ENCODE measurements around the gene EMX2. TPM values are rescaled to one million over a fixed set of nuclear protein-coding genes. Genes with fewer than 3 reads are reported as not detected.

Gene EMX2
- total RNA-seq, 1 donor from 2014 or later = 22.7 TPM

GRCh38 chr10:117549100-117549585 is 6.6 kb downstream of the EMX2 start:
- Histone ChIP-seq H3K27ac (no peak overlapping the region), H3K4me3 (no peak overlapping the region), H3K27me3 (peaks cover 100% of the 10 kb centered on the region), H2AFZ (replicated peaks) (no peak overlapping the region), H3K4me2 (peak overlapping the region; percentile 95), H4K20me1 (ENCODE audit: low read depth) (peaks cover 80% of the 10 kb centered on the region), H3K36me3 (no peaks in the 10 kb centered on the region), H3K79me2 (ENCODE audit: low read depth) (peaks cover 52% of the 10 kb centered on the region), H3K9me3 (ENCODE audit: low read depth) (no peaks in the 10 kb centered on the region), H3K9ac (no peak overlapping the region), H3K4me1 (peaks cover 87% of the 10 kb centered on the region), H3F3A (ENCODE audit: low read depth) (peaks cover 69% of the 10 kb centered on the region)
- no peaks in the 10 kb centered on the region for H3K9me3 Mint-ChIP-seq
- TF ChIP-seq EZH2phosphoT487 (IDR thresholded peaks at IDR 0.05) (no peak), EZH2 (IDR thresholded peaks at IDR 0.05) (no peak)
- TF ChIP-seq, protein P1, sequence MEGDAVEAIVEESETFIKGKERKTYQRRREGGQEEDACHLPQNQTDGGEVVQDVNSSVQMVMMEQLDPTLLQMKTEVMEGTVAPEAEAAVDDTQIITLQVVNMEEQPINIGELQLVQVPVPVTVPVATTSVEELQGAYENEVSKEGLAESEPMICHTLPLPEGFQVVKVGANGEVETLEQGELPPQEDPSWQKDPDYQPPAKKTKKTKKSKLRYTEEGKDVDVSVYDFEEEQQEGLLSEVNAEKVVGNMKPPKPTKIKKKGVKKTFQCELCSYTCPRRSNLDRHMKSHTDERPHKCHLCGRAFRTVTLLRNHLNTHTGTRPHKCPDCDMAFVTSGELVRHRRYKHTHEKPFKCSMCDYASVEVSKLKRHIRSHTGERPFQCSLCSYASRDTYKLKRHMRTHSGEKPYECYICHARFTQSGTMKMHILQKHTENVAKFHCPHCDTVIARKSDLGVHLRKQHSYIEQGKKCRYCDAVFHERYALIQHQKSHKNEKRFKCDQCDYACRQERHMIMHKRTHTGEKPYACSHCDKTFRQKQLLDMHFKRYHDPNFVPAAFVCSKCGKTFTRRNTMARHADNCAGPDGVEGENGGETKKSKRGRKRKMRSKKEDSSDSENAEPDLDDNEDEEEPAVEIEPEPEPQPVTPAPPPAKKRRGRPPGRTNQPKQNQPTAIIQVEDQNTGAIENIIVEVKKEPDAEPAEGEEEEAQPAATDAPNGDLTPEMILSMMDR (IDR thresholded peaks at IDR 0.05) = no peak
- peaks cover 88% of the 10 kb centered on the region for H3K27me3 Mint-ChIP-seq (ENCODE audit: insufficient read depth, low read depth)
- peak overlapping the region; percentile 68 for H3K4me3 Mint-ChIP-seq
- H3K27ac Mint-ChIP-seq = no peak overlapping the region
- H3K4me1 Mint-ChIP-seq = peaks cover 66% of the 10 kb centered on the region
- no peak for DNase-seq (ENCODE audit: low spot score)
- H3K36me3 Mint-ChIP-seq = peaks cover 14% of the 10 kb centered on the region

DNA sequence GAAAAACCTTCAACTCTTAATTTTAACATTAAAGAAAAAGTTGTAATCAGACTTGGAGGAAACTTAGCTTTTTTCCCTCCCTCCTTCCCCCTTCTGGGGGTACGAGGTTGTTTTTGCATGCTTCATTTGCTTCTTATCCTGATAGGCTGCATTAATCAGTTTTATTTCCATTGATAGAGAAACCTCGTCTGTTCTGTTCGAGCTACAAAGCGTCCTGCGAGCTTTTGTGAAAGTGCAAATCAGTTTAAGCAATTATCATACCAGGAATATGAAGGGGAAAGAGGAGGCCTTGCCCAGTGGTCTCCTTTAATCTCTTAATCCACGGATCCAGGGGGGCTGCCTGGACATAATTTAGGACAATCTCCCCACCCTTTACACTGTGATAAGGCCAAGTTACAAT is 7.5 kb downstream of the EMX2 start:
- Mint-ChIP-seq H3K27ac (no peak overlapping the region), H3K27me3 (ENCODE audit: insufficient read depth, low read depth) (peaks cover 81% of the 10 kb centered on the region), H3K9me3 (no peaks in the 10 kb centered on the region), H3K4me3 (peak overlapping the region; percentile 68), H3K36me3 (peaks cover 11% of the 10 kb centered on the region), H3K4me1 (peaks cover 69% of the 10 kb centered on the region)
- no peak overlapping the region for H3K9ac ChIP-seq
- H3K4me3 ChIP-seq = peak overlapping the region; percentile 45
- H3K9me3 ChIP-seq (ENCODE audit: low read depth) = no peaks in the 10 kb centered on the region
- DNase-seq (ENCODE audit: low spot score) = peak; percentile 60
- H3K27ac ChIP-seq = no peak overlapping the region
- peaks cover 43% of the 10 kb centered on the region for H3K79me2 ChIP-seq (ENCODE audit: low read depth)
- peaks cover 88% of the 10 kb centered on the region for H3K4me1 ChIP-seq
- peak overlapping the region; percentile 95 for H3K4me2 ChIP-seq
- H4K20me1 ChIP-seq (ENCODE audit: low read depth) = peaks cover 79% of the 10 kb centered on the region
- peaks cover 100% of the 10 kb centered on the region for H3K27me3 ChIP-seq
- TF ChIP-seq, protein P1 (IDR thresholded peaks at IDR 0.05) = no peak
- TF ChIP-seq EZH2 (IDR thresholded peaks at IDR 0.05) = no peak
- no peak for TF ChIP-seq EZH2phosphoT487 (IDR thresholded peaks at IDR 0.05)
- H3K36me3 ChIP-seq = no peaks in the 10 kb centered on the region
- peaks cover 67% of the 10 kb centered on the region for H3F3A ChIP-seq (ENCODE audit: low read depth)
- no peak overlapping the region for H2AFZ ChIP-seq (replicated peaks)

GRCh38 chr10:117550599-117551329 is 8.2 kb downstream of the EMX2 start:
- peaks cover 36% of the 10 kb centered on the region for H3K79me2 ChIP-seq (ENCODE audit: low read depth)
- H3K4me2 ChIP-seq = peak overlapping the region; percentile 95
- peak overlapping the region; percentile 45 for H3K4me3 ChIP-seq
- Mint-ChIP-seq H3K27me3 (ENCODE audit: insufficient read depth, low read depth) (peaks cover 81% of the 10 kb centered on the region), H3K36me3 (peaks cover 11% of the 10 kb centered on the region), H3K27ac (no peak overlapping the region), H3K9me3 (no peaks in the 10 kb centered on the region), H3K4me1 (peaks cover 70% of the 10 kb centered on the region), H3K4me3 (peak overlapping the region; percentile 88)
- H3K9me3 ChIP-seq (ENCODE audit: low read depth) = no peaks in the 10 kb centered on the region
- peaks cover 75% of the 10 kb centered on the region for H4K20me1 ChIP-seq (ENCODE audit: low read depth)
- no peaks in the 10 kb centered on the region for H3K36me3 ChIP-seq
- H3F3A ChIP-seq (ENCODE audit: low read depth) = peaks cover 64% of the 10 kb centered on the region
- no peak overlapping the region for H2AFZ ChIP-seq (replicated peaks)
- peak overlapping the region; percentile 42 for H3K27ac ChIP-seq
- TF ChIP-seq EZH2 (IDR thresholded peaks at IDR 0.05) (peak; percentile 29), EZH2phosphoT487 (IDR thresholded peaks at IDR 0.05) (no peak)
- peaks cover 83% of the 10 kb centered on the region for H3K4me1 ChIP-seq
- DNase-seq (ENCODE audit: low spot score) = peak; percentile 68
- H3K9ac ChIP-seq = no peak overlapping the region
- peaks cover 100% of the 10 kb centered on the region for H3K27me3 ChIP-seq

Measured in neural progenitor cell (in vitro differentiated cells).